Glutamatergic neuron (in vitro differentiated cells): Measurements from ENCODE around the gene KCNH8. TPM values are rescaled to one million over a fixed set of nuclear protein-coding genes. Genes with fewer than 3 reads are reported as not detected.

ENCODE experiments used
- DNase-seq: peaks from one replicate; pipeline ENCODE4 v3.0.0; 2022
- H3K27ac Mint-ChIP-seq: one replicate; pipeline ENCODE4 v1.8.0; 2020; ENCODE audit warnings: mild to moderate bottlenecking, mixed read lengths, inconsistent platforms; ENCODE audit not compliant: unreplicated experiment
- H3K27me3 Mint-ChIP-seq: one replicate; pipeline ENCODE4 v1.8.0; 2020; ENCODE audit warnings: mild to moderate bottlenecking, moderate library complexity, mixed read lengths, inconsistent platforms; ENCODE audit not compliant: unreplicated experiment
- H3K36me3 Mint-ChIP-seq: one replicate; pipeline ENCODE4 v1.8.0; 2020; ENCODE audit warnings: mild to moderate bottlenecking, mixed read lengths, inconsistent platforms; ENCODE audit not compliant: unreplicated experiment
- H3K4me1 Mint-ChIP-seq: one replicate; pipeline ENCODE4 v1.8.0; 2020; ENCODE audit warnings: mild to moderate bottlenecking, low read depth, mixed read lengths, inconsistent platforms; ENCODE audit not compliant: unreplicated experiment
- H3K4me3 Mint-ChIP-seq: one replicate; pipeline ENCODE4 v1.8.0; 2020; ENCODE audit warnings: mild to moderate bottlenecking, mixed read lengths, inconsistent platforms; ENCODE audit not compliant: unreplicated experiment
- H3K9me3 Mint-ChIP-seq: one replicate; pipeline ENCODE4 v1.8.0; 2020; ENCODE audit warnings: mild to moderate bottlenecking, moderate library complexity, mixed read lengths, inconsistent platforms; ENCODE audit not compliant: unreplicated experiment
- CTCF ChIP-seq: fragments of 200-600 bp; sonication (generic); IDR thresholded peaks from one replicate; pipeline ENCODE4 v1.5.0; 2021; ENCODE audit not compliant: partially characterized antibody, unreplicated experiment
- total RNA-seq: library from RNA; stranded (reverse); fragmentation: NEBNext Ultra II Directional; extraction: Animal tissue kit (Norgen Biotek cat#: 25700); gene quantifications from one replicate; pipeline ENCODE4 v1.2.1, GENCODE V29; 2021; ENCODE audit not compliant: unreplicated experiment

Gene KCNH8
- total RNA-seq, 1 donor from 2014 or later: 30.9 TPM

- H3K4me3 Mint-ChIP-seq: no peak overlapping the region
- DNase-seq: no peak
- no peaks in the 10 kb centered on the region for H3K36me3 Mint-ChIP-seq
- H3K27me3 Mint-ChIP-seq: no peaks in the 10 kb centered on the region
- H3K27ac Mint-ChIP-seq: no peak overlapping the region
- H3K9me3 Mint-ChIP-seq: no peaks in the 10 kb centered on the region
- no peak for TF ChIP-seq CTCF
- H3K4me1 Mint-ChIP-seq: no peaks in the 10 kb centered on the region
These were observed 309.1 kb downstream of the KCNH8 start for GRCh38 chr3:19457449-19457848.

- no peak for DNase-seq
These were observed 319.5 kb downstream of the KCNH8 start for GRCh38 chr3:19467761-19468160.

GRCh38 chr3:19471138-19471537, 322.8 kb downstream of the KCNH8 start:
- Mint-ChIP-seq H3K36me3 (peaks cover 7% of the 10 kb centered on the region), H3K9me3 (peaks cover 1% of the 10 kb centered on the region), H3K27ac (no peak overlapping the region), H3K27me3 (peaks cover 2% of the 10 kb centered on the region), H3K4me3 (no peak overlapping the region), H3K4me1 (peaks cover 13% of the 10 kb centered on the region)
- DNase-seq: no peak
- TF ChIP-seq CTCF: no peak

More at GRCh38 chr3:19467761-19468160, 319.5 kb downstream of the KCNH8 start:
- Mint-ChIP-seq H3K27ac (no peak overlapping the region), H3K27me3 (no peaks in the 10 kb centered on the region), H3K36me3 (peaks cover 10% of the 10 kb centered on the region), H3K4me1 (no peaks in the 10 kb centered on the region), H3K9me3 (peaks cover 1% of the 10 kb centered on the region), H3K4me3 (no peak overlapping the region)
- no peak for TF ChIP-seq CTCF

- H3K4me1 Mint-ChIP-seq: peaks cover 14% of the 10 kb centered on the region
- peaks cover 1% of the 10 kb centered on the region for H3K9me3 Mint-ChIP-seq
- TF ChIP-seq CTCF: no peak
- peaks cover 7% of the 10 kb centered on the region for H3K36me3 Mint-ChIP-seq
- DNase-seq: no peak
- peak overlapping the region; percentile 89 for H3K27ac Mint-ChIP-seq
- peak overlapping the region; percentile 50 for H3K4me3 Mint-ChIP-seq
- peaks cover 2% of the 10 kb centered on the region for H3K27me3 Mint-ChIP-seq
These were observed 325.8 kb downstream of the KCNH8 start for GRCh38 chr3:19473971-19474580.

GRCh38 chr3:19476281-19476680, 328.0 kb downstream of the KCNH8 start:
- H3K27ac Mint-ChIP-seq: no peak overlapping the region
- H3K4me1 Mint-ChIP-seq: peaks cover 22% of the 10 kb centered on the region
- TF ChIP-seq CTCF: no peak
- H3K36me3 Mint-ChIP-seq: peaks cover 7% of the 10 kb centered on the region
- no peak for DNase-seq
- peaks cover 2% of the 10 kb centered on the region for H3K27me3 Mint-ChIP-seq
- no peaks in the 10 kb centered on the region for H3K9me3 Mint-ChIP-seq
- H3K4me3 Mint-ChIP-seq: no peak overlapping the region
